ENCODE results near the gene ERGIC2.

DNA sequence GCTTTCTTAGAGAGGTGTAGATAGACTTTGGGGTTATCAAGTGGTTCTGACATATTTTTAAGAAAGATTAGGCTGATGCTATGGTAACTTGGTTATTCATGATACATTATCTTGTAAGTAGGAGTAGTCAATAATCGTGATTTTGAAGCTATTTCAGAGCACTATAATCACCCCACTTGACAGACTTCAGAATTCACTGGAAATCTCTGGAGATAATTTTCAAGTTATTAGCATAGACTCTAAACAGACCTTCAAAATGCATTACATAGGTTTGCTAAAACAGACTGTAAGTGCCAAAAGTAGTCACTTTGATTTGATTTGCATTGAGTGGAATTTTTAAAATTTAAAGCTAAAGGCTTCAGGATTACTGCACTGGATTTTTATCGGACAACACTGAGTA, 74.3 kb downstream of the ERGIC2 start:
- TF ChIP-seq, protein P1, sequence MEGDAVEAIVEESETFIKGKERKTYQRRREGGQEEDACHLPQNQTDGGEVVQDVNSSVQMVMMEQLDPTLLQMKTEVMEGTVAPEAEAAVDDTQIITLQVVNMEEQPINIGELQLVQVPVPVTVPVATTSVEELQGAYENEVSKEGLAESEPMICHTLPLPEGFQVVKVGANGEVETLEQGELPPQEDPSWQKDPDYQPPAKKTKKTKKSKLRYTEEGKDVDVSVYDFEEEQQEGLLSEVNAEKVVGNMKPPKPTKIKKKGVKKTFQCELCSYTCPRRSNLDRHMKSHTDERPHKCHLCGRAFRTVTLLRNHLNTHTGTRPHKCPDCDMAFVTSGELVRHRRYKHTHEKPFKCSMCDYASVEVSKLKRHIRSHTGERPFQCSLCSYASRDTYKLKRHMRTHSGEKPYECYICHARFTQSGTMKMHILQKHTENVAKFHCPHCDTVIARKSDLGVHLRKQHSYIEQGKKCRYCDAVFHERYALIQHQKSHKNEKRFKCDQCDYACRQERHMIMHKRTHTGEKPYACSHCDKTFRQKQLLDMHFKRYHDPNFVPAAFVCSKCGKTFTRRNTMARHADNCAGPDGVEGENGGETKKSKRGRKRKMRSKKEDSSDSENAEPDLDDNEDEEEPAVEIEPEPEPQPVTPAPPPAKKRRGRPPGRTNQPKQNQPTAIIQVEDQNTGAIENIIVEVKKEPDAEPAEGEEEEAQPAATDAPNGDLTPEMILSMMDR (IDR thresholded peaks at IDR 0.05) = no peak
- no peak for TF ChIP-seq POLR2AphosphoS5 (IDR thresholded peaks at IDR 0.05)
- no peak for TF ChIP-seq POLR2A (IDR thresholded peaks at IDR 0.05)
- no peak for TF ChIP-seq EP300 (IDR thresholded peaks at IDR 0.05)

Data from suprapubic skin (tissue), 4 donors.